Memory B cell (primary cell): ENCODE results near the gene CTDSP1.
A peak's percentile ranks its signal among the peaks of the same experiment; 100 is the strongest.

ENCODE experiments used
- ATAC-seq: fragments of 150-1000 bp; cut with Tn5 transposase; 2 replicates; pipeline ENCODE4 v1.10.0; 2021; ENCODE audit warnings: low read depth, mild to moderate bottlenecking, moderate library complexity
- DNase-seq, 2 donors: peaks; one replicate each; pipeline ENCODE4 v3.0.0; 2022; ENCODE audit warnings: low spot score in 2 of 2
- H3K27ac Mint-ChIP-seq: one replicate; pipeline ENCODE4 v1.8.0; 2022; ENCODE audit warnings: mild to moderate bottlenecking, moderate library complexity, mixed read lengths
- H3K27me3 Mint-ChIP-seq: one replicate; pipeline ENCODE4 v1.8.0; 2022; ENCODE audit warnings: mixed read lengths
- H3K36me3 Mint-ChIP-seq: one replicate; pipeline ENCODE4 v1.8.0; 2022; ENCODE audit warnings: mild to moderate bottlenecking, mixed read lengths
- H3K4me1 Mint-ChIP-seq: one replicate; pipeline ENCODE4 v1.8.0; 2022; ENCODE audit warnings: mixed read lengths
- H3K4me3 Mint-ChIP-seq: one replicate; pipeline ENCODE4 v1.8.0; 2022; ENCODE audit warnings: mild to moderate bottlenecking, moderate library complexity, mixed read lengths
- H3K9me3 Mint-ChIP-seq: one replicate; pipeline ENCODE4 v1.8.0; 2022; ENCODE audit warnings: mixed read lengths

CTDSP1 gene

GRCh38 chr2:218392459-218392858, 7.2 kb upstream of the CTDSP1 start:
- no peak overlapping the region for H3K4me3 Mint-ChIP-seq
- peak overlapping the region; percentile 32 for H3K27ac Mint-ChIP-seq
- ATAC-seq (no peak), DNase-seq (no peak)
- H3K27me3 Mint-ChIP-seq: no peaks in the 10 kb centered on the region
- no peaks in the 10 kb centered on the region for H3K9me3 Mint-ChIP-seq
- no peaks in the 10 kb centered on the region for H3K36me3 Mint-ChIP-seq
- H3K4me1 Mint-ChIP-seq: peaks cover 19% of the 10 kb centered on the region

- DNase-seq: no peak
- H3K9me3 Mint-ChIP-seq: no peaks in the 10 kb centered on the region
- peak overlapping the region; percentile 32 for H3K27ac Mint-ChIP-seq
- ATAC-seq: no peak
- H3K36me3 Mint-ChIP-seq: no peaks in the 10 kb centered on the region
- H3K27me3 Mint-ChIP-seq: no peaks in the 10 kb centered on the region
- no peak overlapping the region for H3K4me3 Mint-ChIP-seq
- H3K4me1 Mint-ChIP-seq: peaks cover 24% of the 10 kb centered on the region
These were observed 6.7 kb upstream of the CTDSP1 start for GRCh38 chr2:218392891-218393462.

GRCh38 chr2:218393750-218394290, 5.8 kb upstream of the CTDSP1 start:
- Mint-ChIP-seq H3K27me3 (no peaks in the 10 kb centered on the region), H3K9me3 (no peaks in the 10 kb centered on the region), H3K36me3 (no peaks in the 10 kb centered on the region), H3K4me3 (no peak overlapping the region), H3K27ac (no peak overlapping the region), H3K4me1 (peaks cover 25% of the 10 kb centered on the region)
- DNase-seq: no peak
- ATAC-seq: no peak

- H3K4me3 Mint-ChIP-seq: no peak overlapping the region
- no peak for DNase-seq
- H3K27ac Mint-ChIP-seq: no peak overlapping the region
- H3K36me3 Mint-ChIP-seq: no peaks in the 10 kb centered on the region
- H3K27me3 Mint-ChIP-seq: no peaks in the 10 kb centered on the region
- no peaks in the 10 kb centered on the region for H3K9me3 Mint-ChIP-seq
- peaks cover 25% of the 10 kb centered on the region for H3K4me1 Mint-ChIP-seq
- ATAC-seq: no peak
These were observed 5.2 kb upstream of the CTDSP1 start for GRCh38 chr2:218394298-218395089.

GRCh38 chr2:218395090-218395444, 4.6 kb upstream of the CTDSP1 start:
- Mint-ChIP-seq H3K27me3 (no peaks in the 10 kb centered on the region), H3K4me1 (peaks cover 25% of the 10 kb centered on the region), H3K4me3 (peak overlapping the region; percentile 17), H3K9me3 (no peaks in the 10 kb centered on the region), H3K36me3 (no peaks in the 10 kb centered on the region), H3K27ac (no peak overlapping the region)
- no peak for ATAC-seq
- no peak for DNase-seq

GRCh38 chr2:218395456-218395825, 4.2 kb upstream of the CTDSP1 start:
- H3K4me1 Mint-ChIP-seq: peaks cover 25% of the 10 kb centered on the region
- H3K9me3 Mint-ChIP-seq: no peaks in the 10 kb centered on the region
- no peaks in the 10 kb centered on the region for H3K36me3 Mint-ChIP-seq
- DNase-seq (no peak), ATAC-seq (no peak)
- peak overlapping the region; percentile 94 for H3K27ac Mint-ChIP-seq
- H3K27me3 Mint-ChIP-seq: no peaks in the 10 kb centered on the region
- peak overlapping the region; percentile 94 for H3K4me3 Mint-ChIP-seq

- Mint-ChIP-seq H3K4me1 (peaks cover 25% of the 10 kb centered on the region), H3K27me3 (no peaks in the 10 kb centered on the region), H3K27ac (peak overlapping the region; percentile 94), H3K9me3 (no peaks in the 10 kb centered on the region), H3K36me3 (no peaks in the 10 kb centered on the region), H3K4me3 (peak overlapping the region; percentile 94)
- DNase-seq (peak; percentile 95 to 98), ATAC-seq (peak; percentile 76)
These were observed 3.6 kb upstream of the CTDSP1 start for GRCh38 chr2:218395826-218396687.

- H3K4me1 Mint-ChIP-seq: peaks cover 25% of the 10 kb centered on the region
- H3K27me3 Mint-ChIP-seq: no peaks in the 10 kb centered on the region
- peak in 1 of 2 donors; percentile 31 for DNase-seq
- H3K36me3 Mint-ChIP-seq: no peaks in the 10 kb centered on the region
- H3K27ac Mint-ChIP-seq: peak overlapping the region; percentile 94
- H3K4me3 Mint-ChIP-seq: peak overlapping the region; percentile 94
- ATAC-seq: no peak
- no peaks in the 10 kb centered on the region for H3K9me3 Mint-ChIP-seq
These were observed 2.8 kb upstream of the CTDSP1 start for GRCh38 chr2:218396688-218397462.

GRCh38 chr2:218397463-218397819, 2.2 kb upstream of the CTDSP1 start:
- Mint-ChIP-seq H3K4me1 (peaks cover 25% of the 10 kb centered on the region), H3K27me3 (no peaks in the 10 kb centered on the region), H3K36me3 (peaks cover under 1% of the 10 kb centered on the region), H3K4me3 (peak overlapping the region; percentile 67), H3K27ac (peak overlapping the region; percentile 94), H3K9me3 (no peaks in the 10 kb centered on the region)
- DNase-seq (no peak), ATAC-seq (no peak)

GRCh38 chr2:218397820-218398436, 1.7 kb upstream of the CTDSP1 start:
- Mint-ChIP-seq H3K36me3 (peaks cover 3% of the 10 kb centered on the region), H3K27me3 (no peaks in the 10 kb centered on the region), H3K4me3 (peak overlapping the region; percentile 67), H3K9me3 (no peaks in the 10 kb centered on the region), H3K27ac (peak overlapping the region; percentile 94), H3K4me1 (peaks cover 25% of the 10 kb centered on the region)
- ATAC-seq (no peak), DNase-seq (peak in 1 of 2 donors; percentile 37)

GRCh38 chr2:218398437-218399390, 954 bp upstream of the CTDSP1 start:
- no peaks in the 10 kb centered on the region for H3K9me3 Mint-ChIP-seq
- H3K27me3 Mint-ChIP-seq: no peaks in the 10 kb centered on the region
- ATAC-seq (peak; percentile 0), DNase-seq (peak; percentile 32 to 59)
- H3K4me3 Mint-ChIP-seq: peak overlapping the region; percentile 74
- H3K27ac Mint-ChIP-seq: peak overlapping the region; percentile 94
- H3K36me3 Mint-ChIP-seq: peaks cover 9% of the 10 kb centered on the region
- H3K4me1 Mint-ChIP-seq: peaks cover 26% of the 10 kb centered on the region

GRCh38 chr2:218400167-218400929, 680 bp downstream of the CTDSP1 start:
- H3K36me3 Mint-ChIP-seq: peaks cover 19% of the 10 kb centered on the region
- peaks cover 28% of the 10 kb centered on the region for H3K4me1 Mint-ChIP-seq
- ATAC-seq (no peak), DNase-seq (peak in 1 of 2 donors; percentile 41)
- no peaks in the 10 kb centered on the region for H3K9me3 Mint-ChIP-seq
- H3K27me3 Mint-ChIP-seq: no peaks in the 10 kb centered on the region
- peak overlapping the region; percentile 79 for H3K27ac Mint-ChIP-seq
- peak overlapping the region; percentile 95 for H3K4me3 Mint-ChIP-seq
